SK-N-SH (cell line): ENCODE measurements around the gene NCBP3.

ENCODE experiments used
- CTCF ChIP-seq: fragments of 200-600 bp; sonication (generic); IDR thresholded peaks from 2 replicates; pipeline ENCODE4 v1.6.1; 2017; ENCODE audit warnings: antibody characterized with exemption, mild to moderate bottlenecking, moderate library complexity
- FOSL2 ChIP-seq: IDR thresholded peaks from 2 replicates; pipeline ENCODE4 v1.4.0; 2012; ENCODE audit warnings: low read depth, mild to moderate bottlenecking, moderate library complexity, borderline replicate concordance
- GABPA ChIP-seq: IDR thresholded peaks from 2 replicates; pipeline ENCODE4 v1.4.0; 2012; ENCODE audit warnings: low read depth, mild to moderate bottlenecking
- POLR2AphosphoS5 ChIP-seq: IDR thresholded peaks from 2 replicates; pipeline ENCODE4 v1.6.1; 2012; ENCODE audit warnings: low read depth, low read length
- RAD21 ChIP-seq: IDR thresholded peaks from 2 replicates; pipeline ENCODE4 v1.6.1; 2012; ENCODE audit warnings: mild to moderate bottlenecking, low read length
- SIN3A ChIP-seq: IDR thresholded peaks from 2 replicates; pipeline ENCODE4 v1.6.1; 2012; ENCODE audit warnings: low read depth, mild to moderate bottlenecking, low read length, moderate library complexity, borderline replicate concordance
- TAF1 ChIP-seq: IDR thresholded peaks from 2 replicates; pipeline ENCODE4 v1.6.1; 2012; ENCODE audit warnings: low read depth, mild to moderate bottlenecking, low read length, moderate library complexity, borderline replicate concordance
- TCF12 ChIP-seq: IDR thresholded peaks from 2 replicates; pipeline ENCODE4 v1.4.0; 2012
- USF2 ChIP-seq: fragments of 150-350 bp; IDR thresholded peaks from 2 replicates; pipeline ENCODE4 v1.6.1; 2017; ENCODE audit warnings: antibody characterized with exemption, low read length, low read depth, borderline replicate concordance
- TF ChIP-seq, protein P1 (sequence below): IDR thresholded peaks from 2 replicates; pipeline ENCODE4 v1.4.0; 2012; ENCODE audit warnings: low read depth
- TF ChIP-seq, protein P2 (sequence below): IDR thresholded peaks from 2 replicates; pipeline ENCODE4 v1.4.0; 2012; ENCODE audit warnings: low read depth, borderline replicate concordance

DNA sequence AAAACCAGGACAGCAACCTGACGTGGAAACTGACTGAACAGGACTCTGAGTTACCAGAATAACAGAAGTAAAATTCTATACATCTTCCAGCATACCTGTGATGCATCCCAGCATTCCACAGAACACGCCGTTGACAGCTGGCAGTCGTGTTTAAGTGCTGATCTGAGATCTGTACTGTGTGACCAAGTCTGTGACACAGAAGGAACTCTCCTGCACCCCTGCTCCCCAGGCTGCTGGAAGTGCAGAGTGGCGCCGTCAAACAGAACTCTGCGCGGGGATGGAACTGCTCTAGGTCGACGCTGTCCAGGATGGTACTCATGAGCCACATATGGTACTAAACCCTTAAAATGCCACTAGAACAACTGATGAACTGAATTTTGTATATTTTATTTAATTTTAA is 44.3 kb downstream of the NCBP3 start:
- TF ChIP-seq SIN3A (no peak), TCF12 (no peak), CTCF (no peak), TAF1 (no peak), USF2 (no peak), FOSL2 (no peak), GABPA (no peak), POLR2AphosphoS5 (no peak), RAD21 (no peak)
- TF ChIP-seq, protein P1, sequence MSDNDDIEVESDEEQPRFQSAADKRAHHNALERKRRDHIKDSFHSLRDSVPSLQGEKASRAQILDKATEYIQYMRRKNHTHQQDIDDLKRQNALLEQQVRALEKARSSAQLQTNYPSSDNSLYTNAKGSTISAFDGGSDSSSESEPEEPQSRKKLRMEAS: no peak
- TF ChIP-seq, protein P2, sequence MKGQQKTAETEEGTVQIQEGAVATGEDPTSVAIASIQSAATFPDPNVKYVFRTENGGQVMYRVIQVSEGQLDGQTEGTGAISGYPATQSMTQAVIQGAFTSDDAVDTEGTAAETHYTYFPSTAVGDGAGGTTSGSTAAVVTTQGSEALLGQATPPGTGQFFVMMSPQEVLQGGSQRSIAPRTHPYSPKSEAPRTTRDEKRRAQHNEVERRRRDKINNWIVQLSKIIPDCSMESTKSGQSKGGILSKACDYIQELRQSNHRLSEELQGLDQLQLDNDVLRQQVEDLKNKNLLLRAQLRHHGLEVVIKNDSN: no peak
